K562 (cell line): ENCODE data around the gene VWC2L. TPM values are rescaled to one million over a fixed set of nuclear protein-coding genes. Genes with fewer than 3 reads are reported as not detected.

Source experiments
- ATAC-seq: fragments of 200-7000 bp; cut with Tn5 transposase; 3 replicates; pipeline ENCODE4 v1.9.1; 2020; ENCODE audit warnings: moderate library complexity
- BruUV-seq: library from RNA; stranded (reverse); fragments of 400-500 nt; replicated peaks from 2 replicates; lab custom pipeline; 2021; lab: Mats Ljungman, UMichigan
- CTCF ChIA-PET: fragments of 300-600 bp; formaldehyde crosslinking; extraction: SDS; loops from one replicate; lab custom pipeline; 2021; ENCODE audit warnings: low intra/inter-chr PET ratio; lab: Yijun Ruan, JAX
- POLR2A ChIA-PET: fragments of 300-600, 350-650 bp; sonication (Branson Sonifier 250); formaldehyde crosslinking; extraction: SDS; loops from one replicate; lab custom pipeline; 2021; ENCODE audit warnings: antibody characterized with exemption, inconsistent platforms; lab: Yijun Ruan, JAX
- DNase-seq, 4 experiments: peaks; one replicate each; pipeline versions ENCODE4 v3.0.0 to v3.0.0-alpha.2; 2011 to 2018; ENCODE audit warnings: low spot score in 3 of 4, mixed read lengths in 3 of 4; ENCODE audit errors: extremely low read depth in 1 of 4
- FAIRE-seq: peaks from 2 replicates; lab custom pipeline; 2011; peaks lifted over from hg19 to GRCh38; lab: Jason Lieb, UNC
- H2AFZ ChIP-seq: 2 replicates; pipeline ENCODE4 v1.6.0; 2011; ENCODE audit warnings: low read depth, low read length, control low read depth, inconsistent platforms
- H3K27ac ChIP-seq: fragments of 200-600 bp; 3 replicates; pipeline ENCODE4 v1.8.0; 2011; ENCODE audit warnings: low read depth, mild to moderate bottlenecking, control low read depth, inconsistent platforms, low read length, moderate library complexity, mixed read lengths; ENCODE audit errors: extremely low read depth
- H3K27me3 ChIP-seq, 2 experiments: fragments of 300-600 bp in 1 of 2; 2 replicates in 1 of 2; 3 replicates in 1 of 2; pipeline versions ENCODE4 v1.6.0 to v1.8.0; 2011; ENCODE audit warnings: inconsistent platforms in 2 of 2, low read length in 2 of 2, mild to moderate bottlenecking in 1 of 2, mixed read lengths in 1 of 2, moderate library complexity in 1 of 2; ENCODE audit not compliant: control insufficient read depth in 2 of 2, insufficient read depth in 2 of 2
- H3K36me3 ChIP-seq: fragments of 300-600 bp; 3 replicates; pipeline ENCODE4 v1.8.0; 2011; ENCODE audit warnings: mild to moderate bottlenecking, low read length, inconsistent platforms; ENCODE audit not compliant: control insufficient read depth, insufficient read depth
- H3K4me1 ChIP-seq, 2 experiments: fragments of 200-600 bp in 1 of 2; replicated peaks in 1 of 2; 2 replicates in 1 of 2; 3 replicates in 1 of 2; pipeline versions ENCODE4 v1.5.1 to v1.8.0; 2011; ENCODE audit warnings: inconsistent platforms in 2 of 2, low read length in 2 of 2, mild to moderate bottlenecking in 1 of 2, mixed read lengths in 1 of 2, moderate library complexity in 1 of 2; ENCODE audit not compliant: control insufficient read depth in 2 of 2, insufficient read depth in 2 of 2
- H3K4me2 ChIP-seq: 2 replicates; pipeline ENCODE4 v1.6.1; 2011; ENCODE audit warnings: low read length, control low read depth, inconsistent platforms, mixed read lengths; ENCODE audit not compliant: insufficient read depth
- H3K4me3 ChIP-seq: fragments of 200-600 bp; sonication (generic), shearing (Covaris generic); 2 replicates; pipeline ENCODE4 v1.5.1; 2016; ENCODE audit warnings: control low read depth, inconsistent platforms
- H3K79me2 ChIP-seq: fragments of 200-600 bp; 3 replicates; pipeline ENCODE4 v1.8.0; 2011; ENCODE audit warnings: low read length, inconsistent platforms; ENCODE audit not compliant: control insufficient read depth, insufficient read depth
- H3K9ac ChIP-seq, 2 experiments: 2 replicates each; pipeline versions ENCODE4 v1.6.0 to v1.6.1; 2011; ENCODE audit warnings: low read depth in 2 of 2, low read length in 2 of 2, control low read depth in 1 of 2, inconsistent platforms in 1 of 2, mild to moderate bottlenecking in 1 of 2, mixed read lengths in 1 of 2; ENCODE audit not compliant: insufficient read depth in 1 of 2
- H3K9me1 ChIP-seq: one replicate; pipeline ENCODE4 v1.6.0; 2011; ENCODE audit warnings: inconsistent platforms, mild to moderate bottlenecking, low read length, moderate library complexity; ENCODE audit not compliant: control insufficient read depth, insufficient read depth
- H3K9me3 ChIP-seq: replicated peaks from 2 replicates; pipeline ENCODE4 v1.5.1; 2011; ENCODE audit warnings: low read depth, low read length, inconsistent platforms; ENCODE audit not compliant: control insufficient read depth, insufficient read depth
- H4K20me1 ChIP-seq: replicated peaks from 2 replicates; pipeline ENCODE4 v1.6.1; 2011; ENCODE audit warnings: low read length, inconsistent platforms, mixed read lengths; ENCODE audit not compliant: control insufficient read depth, insufficient read depth
- ARHGAP35 ChIP-seq: fragments of 450-650 bp; IDR thresholded peaks from 2 replicates; pipeline ENCODE4 v1.6.1; 2018; ENCODE audit not compliant: partially characterized antibody
- CXXC5 ChIP-seq: fragments of 250-450 bp; sonication (Bioruptor Pico); IDR thresholded peaks from 2 replicates; pipeline ENCODE4 v1.8.0; 2022; ENCODE audit warnings: inconsistent platforms, mild to moderate bottlenecking, moderate library complexity
- HDGF ChIP-seq: fragments of 450-650 bp; IDR thresholded peaks from 2 replicates; pipeline ENCODE4 v1.6.1; 2016
- LARP7 ChIP-seq: fragments of 450-650 bp; IDR thresholded peaks from 2 replicates; pipeline ENCODE4 v1.6.1; 2016
- NCOA2 ChIP-seq, 2 experiments: fragments of 450-650 bp; IDR thresholded peaks; 2 replicates each; pipeline ENCODE4 v1.6.1; 2018; ENCODE audit warnings: mild to moderate bottlenecking in 2 of 2, moderate library complexity in 1 of 2; ENCODE audit not compliant: partially characterized antibody in 2 of 2
- NEUROD1 ChIP-seq: fragments of 150-350 bp; IDR thresholded peaks from 2 replicates; pipeline ENCODE4 v1.6.1; 2014; ENCODE audit warnings: borderline replicate concordance, low read length, low read depth; ENCODE audit not compliant: partially characterized antibody
- SREBF2 ChIP-seq: sonication (generic); formaldehyde crosslinking; IDR thresholded peaks from 2 replicates; pipeline ENCODE4 v1.4.0; 2020; ENCODE audit warnings: mild to moderate bottlenecking, missing genetic modification reagents
- TAL1 ChIP-seq: fragments of 450-650 bp; IDR thresholded peaks from 2 replicates; pipeline ENCODE4 v1.6.1; 2016; ENCODE audit warnings: mild to moderate bottlenecking
- TCFL5 ChIP-seq: fragments of 250-450 bp; sonication (Bioruptor Pico); conservative IDR thresholded peaks from 2 replicates; pipeline ENCODE4 v1.6.1; 2021; ENCODE audit warnings: mild to moderate bottlenecking, moderate library complexity, matching md5 sums
- YY1 ChIP-seq, 3 experiments: IDR thresholded peaks; 2 replicates each; pipeline ENCODE4 v1.6.1; 2011; ENCODE audit warnings: low read length in 2 of 3, mild to moderate bottlenecking in 2 of 3, moderate library complexity in 2 of 3, borderline replicate concordance in 1 of 3, control low read depth in 1 of 3, low read depth in 1 of 3; ENCODE audit not compliant: insufficient read depth in 3 of 3, insufficient replicate concordance in 2 of 3, control insufficient read depth in 1 of 3, insufficient read length in 1 of 3; ENCODE audit errors: extremely low read depth in 1 of 3
- ZBTB7A ChIP-seq: IDR thresholded peaks from 2 replicates; pipeline ENCODE4 v1.6.1; 2011; ENCODE audit warnings: low read depth, mild to moderate bottlenecking, low read length, moderate library complexity, borderline replicate concordance; ENCODE audit not compliant: control insufficient read depth
- ZNF12 ChIP-seq: sonication (generic); formaldehyde crosslinking; IDR thresholded peaks from 2 replicates; pipeline ENCODE4 v1.4.0; 2020; ENCODE audit warnings: mild to moderate bottlenecking, missing genetic modification reagents
- ZNF134 ChIP-seq: fragments of 250-450 bp; sonication (Bioruptor Pico); conservative IDR thresholded peaks from 2 replicates; pipeline ENCODE4 v1.4.0; 2020
- ZNF696 ChIP-seq: fragments of 250-450 bp; sonication (Bioruptor Pico); conservative IDR thresholded peaks from 2 replicates; pipeline ENCODE4 v1.4.0; 2020; ENCODE audit warnings: mild to moderate bottlenecking, moderate library complexity
- ZNF707 ChIP-seq: fragments of 250-450 bp; sonication (Bioruptor Pico); conservative IDR thresholded peaks from 2 replicates; pipeline ENCODE4 v1.8.0; 2022; ENCODE audit warnings: inconsistent platforms, mild to moderate bottlenecking, moderate library complexity
- ZNF75A ChIP-seq: fragments of 450-650 bp; formaldehyde crosslinking; IDR thresholded peaks from 2 replicates; pipeline ENCODE4 v1.4.0; 2020; ENCODE audit warnings: mild to moderate bottlenecking
- WGBS: fragments of 100-300 bp; shearing (Covaris generic); methylation state at CpG from one replicate; pipeline ENCODE4 v1.1.6; 2016; ENCODE audit warnings: low coverage, mixed read lengths; ENCODE audit not compliant: insufficient coverage; ENCODE audit errors: missing lambda C conversion rate; 5-methylcytosine and 5-hydroxymethylcytosine counted together
- in situ Hi-C: fragments of 300-500 bp; cut with MboI; formaldehyde crosslinking; loops from 4 replicates; pipeline ENCODE4 v1.15.0; 2018; ENCODE audit warnings: inconsistent platforms, mixed read lengths
- intact Hi-C: fragments of 100-400 bp; cut with micrococcal nuclease; formaldehyde crosslinking; loops from 2 replicates; pipeline ENCODE4 v1.14.2; 2022
- polyA plus RNA-seq, 8 experiments: library from polyadenylated mRNA; depleted of rRNA in 4 of 8; stranded (reverse) in 5 of 8; unstranded in 3 of 8; fragments of >200 nt; fragmentation: Nextera tagmentation in 2 of 8; fragmentation: Illumina TruSeq in 1 of 8; extraction: Ambion mirVana in 2 of 8; extraction: Trizol in 1 of 8; gene quantifications; 2 replicates each; pipeline versions ENCODE4 v1.2.1 to v1.2.3, GENCODE V29; 2011 to 2014; ENCODE audit warnings: inconsistent platforms in 1 of 8, missing spikeins in 1 of 8
- total RNA-seq, 7 experiments: library from RNA; depleted of rRNA in 6 of 7; stranded (reverse); fragments of >200 nt in 6 of 7; fragmentation: Illumina TruSeq in 2 of 7; extraction: Trizol in 2 of 7; gene quantifications; 2 replicates each; pipeline versions ENCODE4 v1.2.1 to v1.2.3, GENCODE V29; 2011 to 2021; ENCODE audit warnings: low replicate concordance in 1 of 7
- TF ChIP-seq, protein P1 (sequence below): fragments of 200-800 bp; sonication (Bioruptor generic); IDR thresholded peaks from 2 replicates; pipeline ENCODE4 v1.6.1; 2016; ENCODE audit warnings: missing genetic modification characterization, missing compliant biosample characterization

Gene VWC2L
- total and polyA plus RNA-seq, 9 of the 15 experiments (the other 6 are each of a cell fraction or from before 2014, with no cell fraction given): not detected

- BruUV-seq: no TSS peak
- FAIRE-seq: no peak
- no peak for DNase-seq
- POLR2A ChIA-PET: no interaction called here
- WGBS: 0% methylated on average over 3 of the region's 3 CpGs
- TF ChIP-seq SREBF2 (CRISPR knock-in tag): no peak
- no peak for TF ChIP-seq ZNF12
- TF ChIP-seq CXXC5 (CRISPR knock-in tag): no peak
- TF ChIP-seq TAL1: no peak
- no peak for TF ChIP-seq ZNF696
- no peak for TF ChIP-seq TCFL5 (CRISPR knock-in tag)
- no peak for TF ChIP-seq LARP7
- no peak for TF ChIP-seq HDGF
- no peak for TF ChIP-seq ZNF134 (CRISPR knock-in tag)
- no peak for TF ChIP-seq ARHGAP35
- TF ChIP-seq NEUROD1: no peak
- no peak for TF ChIP-seq ZNF75A
- TF ChIP-seq ZBTB7A: no peak
- TF ChIP-seq ZNF707 (CRISPR knock-in tag): no peak
- TF ChIP-seq, protein P1, sequence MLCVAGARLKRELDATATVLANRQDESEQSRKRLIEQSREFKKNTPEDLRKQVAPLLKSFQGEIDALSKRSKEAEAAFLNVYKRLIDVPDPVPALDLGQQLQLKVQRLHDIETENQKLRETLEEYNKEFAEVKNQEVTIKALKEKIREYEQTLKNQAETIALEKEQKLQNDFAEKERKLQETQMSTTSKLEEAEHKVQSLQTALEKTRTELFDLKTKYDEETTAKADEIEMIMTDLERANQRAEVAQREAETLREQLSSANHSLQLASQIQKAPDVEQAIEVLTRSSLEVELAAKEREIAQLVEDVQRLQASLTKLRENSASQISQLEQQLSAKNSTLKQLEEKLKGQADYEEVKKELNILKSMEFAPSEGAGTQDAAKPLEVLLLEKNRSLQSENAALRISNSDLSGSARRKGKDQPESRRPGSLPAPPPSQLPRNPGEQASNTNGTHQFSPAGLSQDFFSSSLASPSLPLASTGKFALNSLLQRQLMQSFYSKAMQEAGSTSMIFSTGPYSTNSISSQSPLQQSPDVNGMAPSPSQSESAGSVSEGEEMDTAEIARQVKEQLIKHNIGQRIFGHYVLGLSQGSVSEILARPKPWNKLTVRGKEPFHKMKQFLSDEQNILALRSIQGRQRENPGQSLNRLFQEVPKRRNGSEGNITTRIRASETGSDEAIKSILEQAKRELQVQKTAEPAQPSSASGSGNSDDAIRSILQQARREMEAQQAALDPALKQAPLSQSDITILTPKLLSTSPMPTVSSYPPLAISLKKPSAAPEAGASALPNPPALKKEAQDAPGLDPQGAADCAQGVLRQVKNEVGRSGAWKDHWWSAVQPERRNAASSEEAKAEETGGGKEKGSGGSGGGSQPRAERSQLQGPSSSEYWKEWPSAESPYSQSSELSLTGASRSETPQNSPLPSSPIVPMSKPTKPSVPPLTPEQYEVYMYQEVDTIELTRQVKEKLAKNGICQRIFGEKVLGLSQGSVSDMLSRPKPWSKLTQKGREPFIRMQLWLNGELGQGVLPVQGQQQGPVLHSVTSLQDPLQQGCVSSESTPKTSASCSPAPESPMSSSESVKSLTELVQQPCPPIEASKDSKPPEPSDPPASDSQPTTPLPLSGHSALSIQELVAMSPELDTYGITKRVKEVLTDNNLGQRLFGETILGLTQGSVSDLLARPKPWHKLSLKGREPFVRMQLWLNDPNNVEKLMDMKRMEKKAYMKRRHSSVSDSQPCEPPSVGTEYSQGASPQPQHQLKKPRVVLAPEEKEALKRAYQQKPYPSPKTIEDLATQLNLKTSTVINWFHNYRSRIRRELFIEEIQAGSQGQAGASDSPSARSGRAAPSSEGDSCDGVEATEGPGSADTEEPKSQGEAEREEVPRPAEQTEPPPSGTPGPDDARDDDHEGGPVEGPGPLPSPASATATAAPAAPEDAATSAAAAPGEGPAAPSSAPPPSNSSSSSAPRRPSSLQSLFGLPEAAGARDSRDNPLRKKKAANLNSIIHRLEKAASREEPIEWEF (CRISPR knock-in tag): no peak
- TF ChIP-seq YY1 (IDR thresholded peaks at IDR 0.05; ENCODE audit: borderline replicate concordance in 1 of 3, control insufficient read depth in 1 of 3, extremely low read depth in 1 of 3, insufficient read depth in 3 of 3, insufficient read length in 1 of 3, insufficient replicate concordance in 2 of 3, low read depth in 1 of 3, low read length in 2 of 3): no peak
- TF ChIP-seq NCOA2 (IDR thresholded peaks at IDR 0.05; ENCODE audit: partially characterized antibody in 2 of 2): no peak
- CTCF ChIA-PET: no interaction called here
- Histone ChIP-seq H4K20me1 (no peaks in the 10 kb centered on the region), H3K9me3 (no peaks in the 10 kb centered on the region), H3K27ac (no peak overlapping the region), H3K9ac (no peak overlapping the region), H3K27me3 (no peaks in the 10 kb centered on the region), H3K79me2 (no peaks in the 10 kb centered on the region), H3K4me1 (no peaks in the 10 kb centered on the region), H3K36me3 (no peaks in the 10 kb centered on the region), H3K9me1 (no peaks in the 10 kb centered on the region), H2AFZ (no peak overlapping the region), H3K4me2 (no peak overlapping the region), H3K4me3 (no peak overlapping the region)
- in situ Hi-C loops: no loop called here
- intact Hi-C loops: no loop called here
- no peak for ATAC-seq
Observed at GRCh38 chr2:214547931-214548330, 137.1 kb downstream of the VWC2L start.
